Stimulated activated effector memory CD8-positive, alpha-beta T cell treated with anti-CD3 and anti-CD28 coated beads, Interleukin-12 subunit alpha, Interleukin-12 subunit beta, amount 100 ng/mL, for 72 hours (primary cell): ENCODE data around the gene DYNLT4.
"Not testable (repeated sequence)": the region's sequence is repeated elsewhere in the genome, so short reads cannot be mapped to it uniquely, and the experiment has no call there.

Experiments
- ATAC-seq: fragments of 150-1000 bp; cut with Tn5 transposase; 2 replicates; pipeline ENCODE4 v1.10.0; 2021
- DNase-seq, 2 donors: peaks; one replicate each; pipeline ENCODE4 v3.0.0; 2021 to 2022; ENCODE audit warnings: low spot score in 2 of 2
- H3K27ac Mint-ChIP-seq: one replicate; pipeline ENCODE4 v1.8.0; 2022; ENCODE audit warnings: mild to moderate bottlenecking, mixed read lengths
- H3K36me3 Mint-ChIP-seq: one replicate; pipeline ENCODE4 v1.8.0; 2022; ENCODE audit warnings: mild to moderate bottlenecking, mixed read lengths
- H3K4me1 Mint-ChIP-seq: one replicate; pipeline ENCODE4 v1.8.0; 2022; ENCODE audit warnings: mixed read lengths
- H3K4me3 Mint-ChIP-seq: one replicate; pipeline ENCODE4 v1.8.0; 2022; ENCODE audit warnings: mild to moderate bottlenecking, mixed read lengths
- H3K9me3 Mint-ChIP-seq: one replicate; pipeline ENCODE4 v1.8.0; 2022; ENCODE audit warnings: mixed read lengths

DYNLT4 gene

DNA sequence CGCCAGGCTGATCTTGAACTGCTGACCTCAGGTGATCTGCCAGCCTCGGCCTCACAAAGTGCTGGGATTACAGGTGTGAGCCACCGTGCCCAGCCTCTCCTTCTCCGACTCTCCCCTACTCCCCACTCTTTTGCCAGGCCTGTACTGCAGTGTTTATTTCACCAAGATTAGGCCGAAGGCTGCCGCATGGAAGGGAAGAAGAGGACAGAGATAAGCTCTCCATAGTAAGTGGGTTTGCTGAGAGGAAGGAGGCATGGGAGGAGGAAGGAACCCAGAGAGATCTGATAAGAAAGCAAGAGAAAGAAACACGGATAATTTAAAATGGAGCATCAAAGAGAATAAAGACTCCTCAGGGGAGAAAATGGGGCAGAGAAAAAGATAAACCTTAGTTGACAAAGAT lies 27.2 kb upstream of the DYNLT4 start:
- H3K4me1 Mint-ChIP-seq = peaks cover 9% of the 10 kb centered on the region
- ATAC-seq = no peak
- no peaks in the 10 kb centered on the region for H3K9me3 Mint-ChIP-seq
- no peak for DNase-seq
- H3K27ac Mint-ChIP-seq = peak overlapping the region; percentile 20
- H3K36me3 Mint-ChIP-seq = no peaks in the 10 kb centered on the region
- no peak overlapping the region for H3K4me3 Mint-ChIP-seq

- ATAC-seq = no peak
- no peak for DNase-seq
- no peaks in the 10 kb centered on the region for H3K9me3 Mint-ChIP-seq
- peak overlapping the region; percentile 15 for H3K27ac Mint-ChIP-seq
- no peak overlapping the region for H3K4me3 Mint-ChIP-seq
- peaks cover 9% of the 10 kb centered on the region for H3K4me1 Mint-ChIP-seq
- H3K36me3 Mint-ChIP-seq = no peaks in the 10 kb centered on the region
These were observed 25.0 kb upstream of the DYNLT4 start for GRCh38 chr1:44832056-44832705.

- Mint-ChIP-seq H3K4me3 (no peak overlapping the region), H3K4me1 (peaks cover 9% of the 10 kb centered on the region), H3K9me3 (no peaks in the 10 kb centered on the region), H3K36me3 (no peaks in the 10 kb centered on the region), H3K27ac (no peak overlapping the region)
- no peak for DNase-seq
- ATAC-seq = no peak
These were observed 24.4 kb upstream of the DYNLT4 start for GRCh38 chr1:44831516-44831915.

DNA sequence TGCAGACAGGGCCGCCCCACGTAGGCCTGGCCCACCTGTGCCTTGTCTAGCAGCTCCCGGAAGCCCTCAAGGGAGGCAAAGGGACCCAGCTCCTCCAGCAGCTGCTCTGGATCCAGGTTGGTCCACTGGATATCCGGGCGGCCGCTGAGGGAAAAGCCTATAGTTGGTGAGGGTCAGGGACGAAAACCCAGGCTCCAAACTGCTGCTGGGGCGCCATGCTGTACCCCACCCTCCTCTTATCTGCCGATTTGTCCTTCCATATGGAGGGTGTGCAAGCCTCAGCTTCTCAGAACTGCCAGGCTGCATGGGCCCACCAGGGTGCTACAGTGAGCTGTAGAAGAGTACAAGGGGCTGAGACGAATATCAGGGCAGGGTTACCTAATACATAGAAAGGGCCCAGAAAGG lies 23.8 kb upstream of the DYNLT4 start:
- Mint-ChIP-seq H3K9me3 (no peaks in the 10 kb centered on the region), H3K27ac (peak overlapping the region; percentile 61), H3K4me3 (no peak overlapping the region), H3K4me1 (peaks cover 5% of the 10 kb centered on the region), H3K36me3 (no peaks in the 10 kb centered on the region)
- no peak for DNase-seq
- no peak for ATAC-seq

DNA sequence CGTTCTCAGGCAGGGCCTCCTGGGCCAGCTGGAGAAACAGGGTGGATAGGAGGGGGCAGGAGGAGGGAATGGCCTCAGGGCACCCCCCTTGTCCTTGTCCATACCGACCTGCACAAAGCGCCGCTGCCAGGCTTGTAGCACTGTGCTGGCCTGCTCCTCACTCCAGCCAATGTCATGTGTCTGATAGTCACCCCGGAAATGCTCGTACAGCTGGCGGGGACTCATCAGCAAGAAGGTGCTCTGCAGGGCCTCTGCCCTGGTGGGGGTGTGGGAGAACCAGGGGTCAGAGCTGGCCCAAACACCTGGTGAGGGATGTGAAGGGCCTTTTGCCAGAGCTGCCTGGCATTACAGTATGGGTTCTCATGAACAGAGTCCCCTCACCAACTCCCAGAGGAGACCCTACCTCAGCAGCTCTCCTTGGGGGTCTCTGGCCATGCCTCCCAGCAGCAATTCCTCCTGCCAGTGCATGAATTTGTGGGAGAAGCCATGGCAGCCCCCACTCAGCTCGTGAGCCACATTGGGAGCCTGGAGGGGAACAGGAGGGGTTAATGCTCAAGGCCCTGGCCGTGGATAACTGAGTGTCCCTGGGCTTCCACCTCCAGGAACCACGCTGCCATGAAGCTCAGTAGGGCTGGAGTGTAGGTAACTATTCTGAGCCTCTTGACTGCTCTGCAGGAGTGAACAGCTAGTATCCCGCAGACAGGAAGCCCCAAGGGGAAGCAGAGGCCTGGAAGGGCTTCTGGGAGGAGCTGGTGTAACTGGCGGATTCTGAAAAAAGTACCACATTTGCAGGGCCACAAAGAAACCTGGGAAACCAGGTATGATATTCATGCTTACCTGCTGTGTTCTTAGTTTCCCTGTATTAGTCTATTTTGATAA lies 22.6 kb upstream of the DYNLT4 start:
- H3K27ac Mint-ChIP-seq = peak overlapping the region; percentile 61
- H3K9me3 Mint-ChIP-seq = no peaks in the 10 kb centered on the region
- ATAC-seq = no peak
- no peaks in the 10 kb centered on the region for H3K4me1 Mint-ChIP-seq
- no peak overlapping the region for H3K4me3 Mint-ChIP-seq
- no peak for DNase-seq
- H3K36me3 Mint-ChIP-seq = no peaks in the 10 kb centered on the region

DNA sequence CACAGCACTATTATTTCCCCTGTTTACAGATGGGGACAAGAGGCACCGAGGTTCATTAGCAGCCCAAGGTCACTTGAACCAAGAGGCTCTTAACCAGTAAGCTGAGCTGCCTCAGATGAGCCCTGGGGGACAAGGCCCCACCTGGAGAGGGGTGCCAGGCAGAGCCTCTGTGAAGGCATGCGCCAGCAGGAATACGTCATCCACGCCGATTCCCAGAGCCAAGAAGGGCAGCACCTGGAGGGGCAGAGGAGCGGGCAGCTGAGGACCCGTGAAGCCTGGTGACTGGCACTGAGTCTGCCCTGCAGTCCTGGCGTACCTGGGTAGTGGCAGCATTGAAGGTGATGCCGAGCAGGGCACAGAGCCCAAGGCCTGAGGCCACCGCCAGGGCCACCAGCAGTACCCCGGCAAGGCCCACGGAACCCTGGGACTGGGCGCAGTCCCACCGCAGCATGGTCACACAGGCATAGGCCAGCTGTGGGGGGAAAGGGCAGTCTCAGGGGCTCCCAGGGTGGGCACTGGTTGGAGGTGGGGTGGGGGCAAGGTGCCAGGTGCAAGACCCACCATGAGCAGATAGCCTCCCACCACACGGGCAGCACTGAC lies 21.8 kb upstream of the DYNLT4 start:
- no peak for ATAC-seq
- Mint-ChIP-seq H3K27ac (no peak overlapping the region), H3K4me1 (no peaks in the 10 kb centered on the region), H3K4me3 (no peak overlapping the region), H3K36me3 (no peaks in the 10 kb centered on the region), H3K9me3 (no peaks in the 10 kb centered on the region)
- no peak for DNase-seq

- no peak overlapping the region for H3K4me3 Mint-ChIP-seq
- ATAC-seq (no peak), DNase-seq (no peak)
- no peaks in the 10 kb centered on the region for H3K9me3 Mint-ChIP-seq
- H3K27ac Mint-ChIP-seq = peak overlapping the region; percentile 79
- H3K4me1 Mint-ChIP-seq = no peaks in the 10 kb centered on the region
- no peaks in the 10 kb centered on the region for H3K36me3 Mint-ChIP-seq
These were observed 21.0 kb upstream of the DYNLT4 start for GRCh38 chr1:44828003-44828651.

- ATAC-seq (no peak), DNase-seq (no peak)
- H3K9me3 Mint-ChIP-seq = no peaks in the 10 kb centered on the region
- peak overlapping the region; percentile 79 for H3K27ac Mint-ChIP-seq
- no peaks in the 10 kb centered on the region for H3K36me3 Mint-ChIP-seq
- H3K4me3 Mint-ChIP-seq = no peak overlapping the region
- H3K4me1 Mint-ChIP-seq = no peaks in the 10 kb centered on the region
These were observed 20.2 kb upstream of the DYNLT4 start for GRCh38 chr1:44827197-44828002.

DNA sequence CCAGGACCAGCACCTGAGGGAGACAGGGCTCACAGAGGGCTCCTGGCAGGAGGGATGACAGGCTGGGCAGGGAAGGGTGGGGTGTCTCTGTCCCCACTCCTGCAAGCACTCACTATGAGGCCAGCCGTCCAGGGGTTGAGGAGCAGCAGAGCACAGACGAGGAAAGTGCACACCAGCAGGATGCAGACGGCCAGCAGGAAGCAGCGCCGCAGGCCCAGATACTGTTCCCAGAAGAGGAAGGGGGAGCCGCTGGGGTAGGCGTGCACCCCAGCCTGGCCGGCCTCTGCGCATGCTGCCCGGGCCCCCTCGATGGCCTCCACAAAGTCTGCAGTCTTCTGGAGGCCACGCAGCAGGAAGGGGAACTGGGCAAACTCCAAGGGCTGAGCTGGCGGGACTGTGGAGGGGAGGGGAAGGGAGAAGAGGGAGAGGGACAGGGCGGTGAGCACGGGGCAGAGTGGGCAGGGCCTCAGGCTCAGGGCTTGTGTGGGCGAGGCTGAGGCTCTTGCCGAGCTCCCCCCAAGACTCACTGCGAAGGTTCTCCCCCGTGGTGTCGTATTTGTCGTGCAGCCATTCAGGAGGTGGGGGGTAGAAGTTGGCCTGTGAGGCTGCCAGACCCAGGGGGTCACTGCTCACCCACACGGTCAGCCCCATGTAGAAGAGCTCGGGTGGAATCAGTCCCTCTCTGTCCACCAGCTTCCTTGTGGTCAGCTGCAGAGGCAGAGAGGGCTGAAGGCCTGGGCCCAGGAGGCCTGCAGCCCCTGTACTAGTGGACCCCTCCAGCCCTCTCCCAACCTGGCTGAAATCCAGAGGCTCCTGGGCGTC lies 19.4 kb upstream of the DYNLT4 start:
- Mint-ChIP-seq H3K9me3 (no peaks in the 10 kb centered on the region), H3K4me3 (no peak overlapping the region), H3K27ac (no peak overlapping the region), H3K4me1 (peaks cover under 1% of the 10 kb centered on the region), H3K36me3 (no peaks in the 10 kb centered on the region)
- no peak for ATAC-seq
- no peak for DNase-seq

DNA sequence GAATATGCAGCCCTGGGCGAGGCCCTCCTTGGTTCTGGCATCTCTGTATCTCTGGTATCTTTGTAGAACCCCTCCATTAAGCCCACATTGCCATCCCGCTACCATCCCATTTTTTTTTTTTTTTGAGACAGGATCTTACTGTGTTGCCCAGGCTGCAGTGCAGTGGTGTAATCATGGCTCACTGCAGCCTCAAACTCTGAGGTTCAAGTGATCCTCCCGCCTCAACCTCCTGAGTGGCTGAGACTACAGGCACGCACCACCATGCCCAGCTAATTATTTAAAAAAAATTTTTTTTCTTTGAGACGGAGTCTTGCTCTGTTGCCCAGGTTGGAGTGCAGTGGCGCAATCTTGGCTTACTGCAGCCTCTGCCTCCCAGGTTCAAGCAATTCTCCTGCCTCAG lies 17.2 kb upstream of the DYNLT4 start:
- not testable (repeated sequence) for H3K9me3 Mint-ChIP-seq, DNase-seq, ATAC-seq, H3K4me3 Mint-ChIP-seq, H3K27ac Mint-ChIP-seq
- H3K4me1 Mint-ChIP-seq = peaks cover 23% of the 10 kb centered on the region
- peaks cover 14% of the 10 kb centered on the region for H3K36me3 Mint-ChIP-seq

GRCh38 chr1:44822981-44823451 lies 15.9 kb upstream of the DYNLT4 start:
- Mint-ChIP-seq H3K36me3 (peaks cover 21% of the 10 kb centered on the region), H3K27ac (peak overlapping the region; percentile 45), H3K4me1 (peaks cover 36% of the 10 kb centered on the region), H3K9me3 (no peaks in the 10 kb centered on the region), H3K4me3 (no peak overlapping the region)
- DNase-seq (no peak), ATAC-seq (no peak)

DNA sequence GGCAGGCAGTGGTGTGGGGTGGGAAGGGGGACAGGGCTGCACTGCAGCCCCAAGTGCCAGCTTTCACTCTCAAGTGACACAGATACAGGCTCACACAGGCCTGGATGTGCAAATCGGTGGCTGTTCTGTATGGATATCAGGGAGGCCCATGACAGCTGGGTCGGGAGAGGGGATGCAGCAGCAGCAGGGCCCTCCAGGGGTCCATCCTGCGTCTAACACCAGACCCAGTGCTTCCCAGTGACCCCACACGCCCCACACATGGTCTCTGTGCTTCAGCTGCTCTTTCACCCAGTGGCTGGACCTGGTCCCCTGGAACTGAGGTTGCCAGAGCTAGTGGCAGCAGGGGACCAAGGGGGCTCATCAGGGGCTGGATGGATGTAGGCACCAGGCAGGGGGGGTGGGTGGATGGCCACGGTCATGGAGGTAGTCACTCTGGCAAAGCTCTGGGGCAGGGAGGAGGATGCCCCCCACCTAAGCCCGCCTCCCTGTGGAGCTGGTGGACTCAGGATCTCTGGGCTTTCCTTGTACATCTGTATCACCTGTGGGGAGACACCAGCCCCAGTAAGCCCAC lies 15.1 kb upstream of the DYNLT4 start:
- no peak overlapping the region for H3K4me3 Mint-ChIP-seq
- peak overlapping the region; percentile 45 for H3K27ac Mint-ChIP-seq
- no peaks in the 10 kb centered on the region for H3K9me3 Mint-ChIP-seq
- no peak for DNase-seq
- peaks cover 44% of the 10 kb centered on the region for H3K4me1 Mint-ChIP-seq
- ATAC-seq = no peak
- H3K36me3 Mint-ChIP-seq = peaks cover 25% of the 10 kb centered on the region

- H3K36me3 Mint-ChIP-seq = peaks cover 25% of the 10 kb centered on the region
- ATAC-seq (no peak), DNase-seq (no peak)
- peaks cover 45% of the 10 kb centered on the region for H3K4me1 Mint-ChIP-seq
- H3K27ac Mint-ChIP-seq = peak overlapping the region; percentile 100
- H3K9me3 Mint-ChIP-seq = no peaks in the 10 kb centered on the region
- peak overlapping the region; percentile 88 for H3K4me3 Mint-ChIP-seq
These were observed 14.1 kb upstream of the DYNLT4 start for GRCh38 chr1:44821240-44821715.
